Stimulated activated CD8-positive, alpha-beta memory T cell treated with anti-CD3 and anti-CD28 coated beads, Interleukin-7, amount 100 ng/mL, for 4 hours (primary cell): ENCODE data around the gene ELF1.
"Not testable (repeated sequence)": the region's sequence is repeated elsewhere in the genome, so short reads cannot be mapped to it uniquely, and the experiment has no call there.

Experiments
- DNase-seq, 2 donors: peaks; one replicate each; pipeline ENCODE4 v3.0.0-alpha.2; 2020; ENCODE audit warnings: low read depth in 2 of 2

Gene ELF1

GRCh38 chr13:40940841-40941240 lies 78.3 kb downstream of the ELF1 start:
- no peak for DNase-seq

- no peak for DNase-seq
Measured at GRCh38 chr13:40933508-40934204, 85.5 kb downstream of the ELF1 start.

- no peak for DNase-seq
Measured at GRCh38 chr13:40932252-40932651, 86.9 kb downstream of the ELF1 start.

GRCh38 chr13:40931719-40932118 lies 87.4 kb downstream of the ELF1 start:
- no peak for DNase-seq

- not testable (repeated sequence) for DNase-seq
Measured at GRCh38 chr13:40929883-40930282, 89.2 kb downstream of the ELF1 start.

DNA sequence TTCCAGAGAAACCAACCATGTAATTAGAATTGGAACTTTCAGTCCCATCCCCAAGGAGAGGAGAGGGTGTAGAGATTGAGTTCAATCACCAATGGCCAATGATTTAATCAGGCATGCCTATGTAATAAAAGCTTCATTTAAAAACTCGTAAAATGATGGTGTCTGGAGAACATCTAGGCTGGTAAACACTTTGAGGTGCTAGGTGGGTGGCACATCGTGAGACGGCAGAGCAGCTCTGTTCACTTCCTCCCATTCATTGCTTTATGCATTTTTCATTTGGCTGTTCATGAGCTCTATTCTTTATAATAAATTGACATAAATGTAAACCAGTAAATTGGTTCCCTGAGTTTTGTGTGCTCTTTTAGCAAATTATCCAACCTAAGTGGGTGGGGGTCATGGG lies 90.1 kb downstream of the ELF1 start:
- DNase-seq, result no peak

- no peak for DNase-seq
Measured at GRCh38 chr13:40927929-40928328, 91.2 kb downstream of the ELF1 start.

- no peak for DNase-seq
Measured at GRCh38 chr13:40923867-40924266, 95.2 kb downstream of the ELF1 start.

DNA sequence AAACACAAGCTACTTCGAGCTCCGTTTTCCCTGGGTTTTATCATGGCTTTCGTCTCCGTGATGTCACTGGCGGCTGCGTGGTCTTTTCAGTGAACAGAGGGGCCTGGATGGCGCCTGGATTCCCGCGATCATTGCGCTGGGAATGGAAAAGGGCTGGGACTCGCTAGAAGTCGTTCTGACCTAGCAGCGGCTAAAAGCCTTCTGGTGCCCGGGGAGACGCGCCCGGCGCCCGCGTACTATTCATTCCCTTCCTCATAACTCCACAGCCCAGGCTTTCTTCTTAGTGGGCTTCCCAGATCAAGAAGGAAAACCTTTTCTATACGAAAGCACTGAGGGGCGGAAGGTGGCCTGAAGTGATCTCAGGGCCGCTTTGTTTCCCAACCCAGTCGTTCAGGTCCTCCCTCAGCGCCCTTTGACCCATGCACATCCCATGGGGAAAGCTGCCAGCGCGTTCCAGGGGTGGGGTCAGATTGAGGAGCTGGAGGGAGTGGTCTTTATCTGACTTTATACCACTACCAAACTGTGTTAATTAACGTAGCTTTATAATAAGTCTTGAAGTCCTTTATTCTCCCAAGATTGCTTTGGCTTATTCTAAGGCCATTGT lies 96.6 kb downstream of the ELF1 start:
- no peak for DNase-seq

- DNase-seq, result no peak
Measured at GRCh38 chr13:40920826-40921225, 98.3 kb downstream of the ELF1 start.

DNA sequence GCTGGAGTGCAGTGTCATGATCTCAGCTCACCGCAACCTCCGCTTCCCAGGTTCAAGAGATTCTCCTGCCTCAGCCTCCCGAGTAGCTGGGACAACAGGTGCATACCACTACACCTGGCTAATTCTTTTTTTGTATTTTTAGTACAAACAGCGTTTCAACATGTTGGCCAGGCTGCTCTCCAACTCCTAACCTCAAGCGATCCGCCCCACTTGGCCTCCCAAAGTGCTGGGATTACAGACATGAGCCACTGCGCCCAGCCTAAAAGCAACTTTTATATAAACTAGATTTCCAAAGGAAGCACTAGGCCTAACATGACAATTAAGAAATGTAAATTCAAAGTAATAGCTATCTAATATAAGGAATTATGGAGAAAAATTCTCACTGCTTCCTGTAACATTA lies 99.2 kb downstream of the ELF1 start:
- not testable (repeated sequence) for DNase-seq

DNA sequence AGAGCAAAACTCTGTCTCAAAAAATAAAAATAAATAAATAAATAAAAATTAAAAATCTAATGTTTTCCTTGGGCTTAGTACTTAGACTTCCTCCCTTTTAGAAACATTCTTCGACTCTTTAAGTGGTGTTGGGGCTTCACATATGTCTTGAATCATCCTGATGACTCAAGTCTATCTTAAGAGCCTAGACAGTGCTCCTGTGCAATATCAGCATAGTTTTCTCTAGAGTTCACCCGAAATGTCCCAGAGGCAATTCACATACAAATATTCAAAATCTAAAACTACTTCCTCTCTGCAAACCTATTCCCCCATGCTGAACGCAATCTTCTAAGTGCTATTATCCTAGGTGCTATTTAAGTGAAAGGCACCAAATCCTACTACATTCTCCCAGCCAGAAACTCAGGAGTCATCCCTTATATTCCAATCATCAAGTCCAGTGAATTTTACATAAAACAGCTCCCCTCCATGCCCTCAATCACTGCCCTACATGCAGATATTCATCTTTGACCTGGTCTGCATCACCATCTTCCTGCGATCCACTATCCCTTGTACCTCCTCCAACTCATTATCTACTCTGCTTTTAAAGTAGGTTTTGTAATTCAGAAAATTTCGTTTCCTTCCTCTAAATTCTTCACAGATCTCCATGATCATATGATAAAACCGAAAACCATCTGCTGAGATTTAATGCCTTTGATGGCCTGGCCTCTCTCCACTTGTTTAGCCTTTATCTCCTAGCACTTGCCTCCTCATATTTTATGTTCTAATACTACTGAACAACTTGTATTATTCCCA lies 102.7 kb downstream of the ELF1 start:
- no peak for DNase-seq

DNA sequence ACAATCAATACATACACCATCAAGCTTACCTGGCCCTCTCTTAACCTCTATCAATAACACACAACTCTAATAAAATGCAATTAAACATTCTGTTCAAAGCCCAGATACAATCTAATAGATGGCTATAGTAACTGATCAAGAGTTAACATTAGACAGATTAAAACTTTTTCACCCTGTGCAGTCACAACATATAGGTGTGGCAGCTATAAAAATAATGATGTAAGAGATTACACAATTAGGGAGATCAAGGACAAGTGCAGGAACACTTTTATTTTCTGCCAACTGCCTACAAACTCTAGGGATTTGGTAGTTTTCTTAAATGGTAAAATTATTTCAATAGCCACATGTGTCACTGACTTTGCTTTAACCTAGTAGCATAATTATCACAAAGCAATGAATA lies 104.3 kb downstream of the ELF1 start:
- DNase-seq, result not testable (repeated sequence)

DNA sequence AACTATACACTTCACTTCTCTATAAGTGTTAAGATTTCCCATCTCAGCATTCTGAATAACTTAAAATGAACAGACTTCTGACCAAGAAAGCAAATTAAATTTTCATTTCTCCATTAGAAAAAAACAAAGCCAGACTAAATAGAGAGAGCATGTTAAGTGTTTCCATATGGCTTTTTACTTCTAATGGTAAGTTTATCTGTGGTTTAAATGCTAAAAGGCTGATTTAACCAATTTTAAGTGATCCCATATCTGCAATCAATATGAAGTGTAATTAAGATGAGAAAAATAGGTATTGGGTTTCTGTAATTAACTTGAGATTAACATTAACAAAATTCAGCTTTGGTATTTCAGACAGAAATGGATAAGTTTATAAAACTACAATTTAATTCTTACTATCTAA lies 107.8 kb downstream of the ELF1 start:
- DNase-seq, result no peak

DNA sequence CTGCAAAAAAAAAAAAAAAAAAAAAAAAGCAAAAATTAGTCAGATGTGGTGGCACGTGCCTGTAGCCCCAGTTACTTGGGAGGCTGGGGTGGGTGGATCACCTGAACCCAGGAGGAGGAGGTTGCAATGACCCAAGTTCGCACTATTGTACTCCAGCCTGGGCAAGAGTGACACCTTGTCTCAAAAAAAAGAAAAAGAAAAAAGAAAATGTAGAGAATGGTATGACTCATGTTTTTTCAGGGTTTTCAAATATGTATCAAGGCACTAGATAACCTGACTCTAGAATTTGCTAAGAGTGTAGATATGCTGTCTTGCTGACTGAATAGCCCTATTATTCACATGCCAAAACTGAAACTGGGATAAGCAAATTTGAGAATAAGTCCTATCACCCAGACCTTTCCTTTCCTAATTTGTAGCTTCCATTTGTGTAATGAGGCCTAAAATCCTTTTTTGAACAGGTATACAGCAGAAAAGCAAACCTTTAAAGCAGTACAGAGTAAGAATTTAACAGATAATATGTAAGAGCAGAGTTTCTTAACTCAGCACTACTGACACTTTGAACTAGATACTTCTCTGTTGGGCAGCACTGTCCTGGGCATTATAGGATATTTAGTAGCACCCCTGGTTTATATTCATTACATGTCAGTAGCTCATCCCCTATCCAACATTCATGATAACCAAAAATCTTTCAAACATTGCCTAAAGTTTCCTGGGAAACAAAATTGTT lies 108.6 kb downstream of the ELF1 start:
- DNase-seq, result no peak

GRCh38 chr13:40909541-40910200 lies 109.4 kb downstream of the ELF1 start:
- not testable (repeated sequence) for DNase-seq

- DNase-seq, result no peak
Measured at GRCh38 chr13:40908546-40908945, 110.6 kb downstream of the ELF1 start.

GRCh38 chr13:40901032-40901431 lies 118.1 kb downstream of the ELF1 start:
- DNase-seq, result not testable (repeated sequence)

GRCh38 chr13:40900568-40900967 lies 118.5 kb downstream of the ELF1 start:
- not testable (repeated sequence) for DNase-seq

DNA sequence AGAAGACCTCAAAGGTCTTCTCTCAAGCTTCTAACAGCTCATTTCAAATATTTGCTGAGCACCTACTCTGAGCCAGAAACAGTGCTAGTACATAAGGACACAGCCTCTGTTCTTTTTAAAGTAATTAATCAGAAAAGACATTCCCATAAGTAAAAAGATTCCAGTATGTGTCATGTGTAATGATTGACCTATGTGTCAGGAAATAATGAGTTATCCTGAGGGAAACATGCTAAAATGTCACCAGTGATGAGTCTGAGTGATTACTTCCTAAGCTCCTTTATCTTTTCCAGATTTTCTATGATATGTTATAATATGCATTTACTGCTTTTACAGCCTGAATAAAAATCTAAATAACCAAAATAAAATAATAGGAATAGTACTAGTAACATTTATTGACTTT lies 122.1 kb downstream of the ELF1 start:
- DNase-seq, result no peak
